ENCODE data around the gene COL6A2.
"Not testable (repeated sequence)": the region's sequence is repeated elsewhere in the genome, so short reads cannot be mapped to it uniquely, and the experiment has no call there.

COL6A2 gene

DNA sequence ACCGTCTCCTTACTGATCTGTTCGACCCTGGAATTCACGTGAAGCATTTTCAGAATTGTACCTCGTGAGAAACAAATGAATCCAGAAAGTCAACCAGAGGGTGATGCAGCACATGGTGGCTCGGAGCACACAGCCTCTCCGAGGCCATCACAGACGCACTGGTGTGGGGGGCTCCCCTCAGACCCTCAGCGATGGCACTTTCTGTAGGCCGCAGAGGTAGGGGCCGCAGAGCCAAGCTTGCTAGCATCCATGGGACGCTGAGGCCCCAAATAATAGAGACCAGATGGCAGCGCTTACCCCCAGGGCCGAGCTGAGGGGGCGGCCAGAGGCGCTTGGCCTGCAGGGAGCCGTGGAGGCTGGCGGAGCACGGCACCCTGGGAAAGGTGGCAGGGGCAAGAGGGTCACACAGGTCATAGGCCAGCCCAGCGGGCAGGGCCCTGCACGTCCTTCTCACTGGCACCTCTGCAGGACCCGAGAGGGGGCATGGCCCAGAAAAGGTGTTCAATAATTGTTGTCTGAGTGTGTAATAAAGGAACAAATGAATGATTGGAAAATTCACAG, 28.1 kb upstream of the COL6A2 start:
- TF ChIP-seq, protein P1, sequence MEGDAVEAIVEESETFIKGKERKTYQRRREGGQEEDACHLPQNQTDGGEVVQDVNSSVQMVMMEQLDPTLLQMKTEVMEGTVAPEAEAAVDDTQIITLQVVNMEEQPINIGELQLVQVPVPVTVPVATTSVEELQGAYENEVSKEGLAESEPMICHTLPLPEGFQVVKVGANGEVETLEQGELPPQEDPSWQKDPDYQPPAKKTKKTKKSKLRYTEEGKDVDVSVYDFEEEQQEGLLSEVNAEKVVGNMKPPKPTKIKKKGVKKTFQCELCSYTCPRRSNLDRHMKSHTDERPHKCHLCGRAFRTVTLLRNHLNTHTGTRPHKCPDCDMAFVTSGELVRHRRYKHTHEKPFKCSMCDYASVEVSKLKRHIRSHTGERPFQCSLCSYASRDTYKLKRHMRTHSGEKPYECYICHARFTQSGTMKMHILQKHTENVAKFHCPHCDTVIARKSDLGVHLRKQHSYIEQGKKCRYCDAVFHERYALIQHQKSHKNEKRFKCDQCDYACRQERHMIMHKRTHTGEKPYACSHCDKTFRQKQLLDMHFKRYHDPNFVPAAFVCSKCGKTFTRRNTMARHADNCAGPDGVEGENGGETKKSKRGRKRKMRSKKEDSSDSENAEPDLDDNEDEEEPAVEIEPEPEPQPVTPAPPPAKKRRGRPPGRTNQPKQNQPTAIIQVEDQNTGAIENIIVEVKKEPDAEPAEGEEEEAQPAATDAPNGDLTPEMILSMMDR (IDR thresholded peaks at IDR 0.05; ENCODE audit: control insufficient read depth, insufficient read depth, low read depth, low read length, missing control alignments) = no peak
- DNase-seq (ENCODE audit: low read depth) = no peak
- no peak overlapping the region for H3K4me3 ChIP-seq (ENCODE audit: control insufficient read depth, low read depth, low read length)

DNA sequence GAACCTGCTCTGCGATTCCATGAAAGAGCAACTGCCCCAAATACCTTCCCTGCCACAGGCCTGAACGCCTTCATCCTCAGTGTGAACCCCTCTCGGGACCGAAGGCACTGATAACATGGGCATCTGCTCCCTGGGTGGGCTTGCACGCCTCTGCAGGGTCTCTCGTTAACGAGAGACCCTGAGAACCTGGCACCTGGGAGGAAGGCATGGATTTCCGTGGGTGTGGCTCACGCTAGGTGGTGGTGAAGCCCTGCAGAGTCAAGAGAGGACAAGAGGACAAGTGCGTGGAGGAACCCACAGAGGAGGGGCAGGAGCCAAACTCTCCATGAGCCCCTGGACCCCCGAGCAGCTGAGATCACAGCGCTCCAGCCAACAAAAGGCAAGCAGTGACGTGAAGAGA, 26.8 kb upstream of the COL6A2 start:
- no peak for DNase-seq (ENCODE audit: low read depth)
- no peak overlapping the region for H3K4me3 ChIP-seq (ENCODE audit: control insufficient read depth, low read depth, low read length)
- TF ChIP-seq, protein P1 (IDR thresholded peaks at IDR 0.05; ENCODE audit: control insufficient read depth, insufficient read depth, low read depth, low read length, missing control alignments) = no peak

DNA sequence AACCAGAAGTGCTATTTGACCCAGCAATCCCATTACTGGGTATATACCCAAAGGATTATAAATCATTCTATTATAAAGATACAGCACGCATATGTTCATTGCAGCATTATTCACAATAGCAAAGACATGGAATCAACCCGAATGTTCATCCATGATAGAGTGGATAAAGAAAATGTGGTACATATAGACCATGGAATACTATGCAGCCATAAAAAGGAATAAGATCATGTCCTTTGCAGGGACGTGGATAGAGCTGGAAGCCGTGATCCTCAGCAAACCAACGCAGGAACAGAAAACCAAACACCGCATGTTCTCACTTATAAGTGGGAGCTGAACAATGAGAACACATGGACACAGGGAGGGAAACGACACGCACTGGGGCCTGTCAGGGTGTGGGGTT, 21.2 kb upstream of the COL6A2 start:
- not testable (repeated sequence) for H3K4me3 ChIP-seq (ENCODE audit: control insufficient read depth, low read depth, low read length); DNase-seq (ENCODE audit: low read depth)

DNA sequence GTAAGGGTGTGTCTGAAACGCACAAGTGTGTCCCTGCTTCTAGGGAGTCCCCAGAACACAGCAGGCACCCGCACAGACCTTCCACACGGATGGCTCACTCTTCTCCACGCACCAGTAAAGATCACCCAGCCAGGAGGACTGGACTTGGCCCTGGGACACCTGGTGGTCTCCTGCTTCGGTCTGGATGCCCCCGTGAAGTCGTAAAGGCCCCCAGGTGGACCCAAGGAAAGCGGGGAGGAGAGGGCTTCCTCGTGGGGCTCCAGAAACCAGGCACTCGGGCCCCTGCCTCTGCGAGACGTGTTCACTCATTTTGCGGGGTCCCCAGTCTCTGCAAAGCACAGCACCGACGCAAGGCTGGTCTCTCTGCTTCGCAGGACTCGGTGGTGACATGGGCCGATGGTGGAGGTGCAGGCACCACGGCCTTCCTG, 20.2 kb upstream of the COL6A2 start:
- DNase-seq (ENCODE audit: low read depth) = no peak
- TF ChIP-seq, protein P1 (IDR thresholded peaks at IDR 0.05; ENCODE audit: control insufficient read depth, insufficient read depth, low read depth, low read length, missing control alignments) = no peak
- H3K4me3 ChIP-seq (ENCODE audit: control insufficient read depth, low read depth, low read length) = no peak overlapping the region

DNA sequence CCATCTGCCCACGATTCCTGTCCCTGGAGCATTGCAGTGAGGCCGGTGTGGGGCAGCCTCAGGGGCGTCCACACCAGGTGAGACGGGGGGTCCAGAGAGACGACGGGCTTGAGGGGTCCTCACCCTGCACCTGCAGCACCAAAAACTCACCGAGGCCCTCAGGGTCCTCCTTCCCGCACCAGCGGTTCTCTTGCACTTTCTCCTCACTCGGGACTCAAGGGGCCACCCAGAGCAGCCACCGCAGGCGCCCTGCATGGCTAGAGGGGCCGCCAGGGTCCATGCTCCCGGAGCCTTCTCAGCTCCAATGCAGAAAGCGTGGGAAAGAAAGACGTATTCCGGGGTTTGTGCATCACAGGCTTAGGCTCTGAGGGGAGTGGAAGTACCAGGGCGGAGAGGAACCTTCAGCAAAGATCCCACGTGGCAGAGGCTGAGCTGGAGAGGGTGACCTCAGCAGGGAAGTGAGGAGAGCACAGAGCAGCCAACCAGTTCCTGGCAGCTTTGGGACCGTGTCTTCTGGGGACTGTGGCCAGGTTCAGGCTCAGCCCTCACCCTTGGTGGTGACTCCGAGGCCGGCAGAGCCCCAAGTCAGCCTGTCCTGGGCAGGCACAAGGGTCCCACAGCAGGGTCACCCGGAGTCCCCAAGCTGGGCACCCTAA, 19.5 kb upstream of the COL6A2 start:
- DNase-seq (ENCODE audit: low read depth) = no peak
- no peak overlapping the region for H3K4me3 ChIP-seq (ENCODE audit: control insufficient read depth, low read depth, low read length)
- TF ChIP-seq, protein P1 (IDR thresholded peaks at IDR 0.05; ENCODE audit: control insufficient read depth, insufficient read depth, low read depth, low read length, missing control alignments) = no peak

DNA sequence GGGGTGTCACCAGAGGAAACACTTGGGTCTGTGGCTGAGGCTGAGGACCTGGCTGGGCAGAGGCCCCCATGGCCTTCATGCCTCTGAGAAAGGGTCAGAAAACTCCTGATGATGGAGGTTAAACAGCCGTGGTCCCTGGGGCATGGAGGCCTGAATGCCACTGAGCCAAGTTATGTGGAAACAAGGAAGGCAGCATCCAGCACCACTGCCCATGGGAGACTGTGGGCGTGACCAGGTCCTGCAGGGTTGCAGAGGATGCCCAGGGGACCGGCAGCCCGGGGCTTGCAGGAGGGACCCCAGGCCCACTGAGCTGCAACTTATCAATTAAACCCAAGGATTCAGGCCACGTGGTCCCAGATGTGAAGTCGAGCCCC, 18.9 kb upstream of the COL6A2 start:
- DNase-seq (ENCODE audit: low read depth) = no peak
- TF ChIP-seq, protein P1 (IDR thresholded peaks at IDR 0.05; ENCODE audit: control insufficient read depth, insufficient read depth, low read depth, low read length, missing control alignments) = no peak
- H3K4me3 ChIP-seq (ENCODE audit: control insufficient read depth, low read depth, low read length) = no peak overlapping the region

DNA sequence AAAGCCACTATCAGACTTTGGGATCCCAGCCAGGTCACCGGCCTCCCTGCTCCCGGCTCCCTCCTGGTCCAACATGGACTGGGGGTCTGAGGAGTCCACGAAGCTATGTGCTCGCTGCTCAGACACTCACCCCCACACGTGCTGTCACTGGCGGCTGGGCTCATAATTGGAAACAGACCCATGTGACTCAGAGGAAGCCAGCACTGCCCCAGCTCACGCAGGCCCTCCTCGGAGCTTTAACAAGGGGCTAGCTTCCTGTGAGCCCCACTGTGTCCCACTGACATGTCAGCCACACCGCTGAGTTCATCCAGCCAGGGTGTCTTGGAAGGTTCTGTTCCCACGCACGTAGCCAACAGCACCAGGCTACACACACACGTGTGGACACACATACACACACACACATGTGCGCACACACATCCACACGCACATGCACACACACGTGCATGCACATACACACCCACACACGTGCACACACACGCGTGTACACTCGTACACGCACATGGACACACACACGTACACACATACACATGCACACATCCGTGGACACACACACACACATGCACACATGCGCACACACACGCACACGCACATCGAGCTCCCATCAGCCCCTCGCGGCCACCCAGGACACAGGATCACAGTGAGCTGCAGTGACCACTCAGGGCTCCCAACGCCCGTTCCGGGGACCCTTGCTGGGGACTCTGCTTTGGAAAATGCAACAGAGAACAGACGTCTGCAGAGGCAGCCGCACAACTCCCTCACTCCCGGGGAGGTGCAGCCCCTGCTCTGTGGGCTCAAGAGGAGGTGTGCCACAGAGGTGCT, 18.4 kb upstream of the COL6A2 start:
- peak; percentile 94 for DNase-seq (ENCODE audit: low read depth)
- no peak overlapping the region for H3K4me3 ChIP-seq (ENCODE audit: control insufficient read depth, low read depth, low read length)
- TF ChIP-seq, protein P1 (IDR thresholded peaks at IDR 0.05; ENCODE audit: control insufficient read depth, insufficient read depth, low read depth, low read length, missing control alignments) = no peak
